B cell (primary cell): ENCODE data around the gene EPHB1. TPM values are rescaled to one million over a fixed set of nuclear protein-coding genes. Genes with fewer than 3 reads are reported as not detected.

ENCODE experiments used
- ATAC-seq: fragments of 200-7000 bp; cut with Tn5 transposase; one replicate; pipeline ENCODE4 v1.10.0; 2021; ENCODE audit warnings: low read depth, mild to moderate bottlenecking, moderate number of reproducible peaks, moderate library complexity
- CTCF ChIA-PET: fragments of 350-600 bp; sonication (Branson Sonifier 250); formaldehyde crosslinking; loops from one replicate; lab custom pipeline; 2021; ENCODE audit warnings: antibody characterized with exemption, inconsistent platforms; lab: Charles Lee
- POLR2A ChIA-PET: fragments of 350-600 bp; sonication (Branson Sonifier 250); formaldehyde crosslinking; loops from one replicate; lab custom pipeline; 2021; ENCODE audit warnings: antibody characterized with exemption; lab: Charles Lee
- DNase-seq: peaks from one replicate; pipeline ENCODE4 v3.0.0; 2013
- H2AFZ ChIP-seq: 2 replicates; pipeline ENCODE4 v1.6.1; 2012; ENCODE audit warnings: mild to moderate bottlenecking, low read depth, low read length; ENCODE audit not compliant: insufficient read depth, poor library complexity, severe bottlenecking
- H3K27ac ChIP-seq, 2 donors: 1 replicate in 1 of 2; 2 replicates in 1 of 2; pipeline ENCODE4 v1.5.1; 2012 to 2013; ENCODE audit warnings: low read length in 2 of 2, mild to moderate bottlenecking in 2 of 2, moderate library complexity in 1 of 2
- H3K27me3 ChIP-seq, 4 experiments: fragments of 200-600 bp in 1 of 4; sonication (generic) in 1 of 4; replicated peaks in 1 of 4; 1 replicate in 2 of 4; 2 replicates in 2 of 4; pipeline versions ENCODE4 v1.6.1 to v1.7.0; 2013 to 2016; ENCODE audit warnings: low read length in 3 of 4, mild to moderate bottlenecking in 2 of 4, mixed read lengths in 1 of 4, moderate library complexity in 1 of 4; ENCODE audit not compliant: insufficient read depth in 4 of 4, control insufficient read depth in 3 of 4; ENCODE audit errors: control extremely low read depth in 1 of 4
- H3K36me3 ChIP-seq, 2 experiments: replicated peaks in 1 of 2; 1 replicate in 1 of 2; 2 replicates in 1 of 2; pipeline versions ENCODE4 v1.6.1 to v1.7.1; 2013; ENCODE audit warnings: low read length in 1 of 2; ENCODE audit not compliant: insufficient read depth in 2 of 2, control insufficient read depth in 1 of 2; ENCODE audit errors: control extremely low read depth in 1 of 2, extremely low read depth in 1 of 2
- H3K4me1 ChIP-seq, 2 donors: fragments of 200-600 bp in 1 of 2; sonication (generic) in 1 of 2; 1 replicate in 1 of 2; 2 replicates in 1 of 2; pipeline versions ENCODE4 v1.5.1 to v1.6.1; 2013 to 2017; ENCODE audit warnings: low read length in 2 of 2; ENCODE audit not compliant: control insufficient read depth in 2 of 2, insufficient read depth in 2 of 2
- H3K4me2 ChIP-seq: replicated peaks from 2 replicates; pipeline ENCODE3; 2012; ENCODE audit warnings: mild to moderate bottlenecking, low read depth, low read length; ENCODE audit not compliant: poor library complexity, severe bottlenecking
- H3K4me3 ChIP-seq, 5 experiments: fragments of 200-600 bp in 1 of 5; sonication (generic) in 1 of 5; 1 replicate in 3 of 5; 2 replicates in 2 of 5; pipeline versions ENCODE4 v1.5.1 to v1.7.0; 2011 to 2016; ENCODE audit warnings: low read length in 4 of 5, mild to moderate bottlenecking in 4 of 5, low read depth in 2 of 5, control low read depth in 1 of 5, moderate library complexity in 1 of 5; ENCODE audit not compliant: insufficient read depth in 1 of 5; ENCODE audit errors: control extremely low read depth in 1 of 5, extremely low read depth in 1 of 5
- H3K79me2 ChIP-seq: fragments of 200-600 bp; sonication (generic); one replicate; pipeline ENCODE4 v1.6.0; 2016; ENCODE audit warnings: low read length; ENCODE audit not compliant: control insufficient read depth, insufficient read depth
- H3K9ac ChIP-seq: fragments of 200-600 bp; sonication (generic); 2 replicates; pipeline ENCODE4 v1.6.1; 2017; ENCODE audit warnings: mild to moderate bottlenecking, low read length, moderate library complexity
- H3K9me3 ChIP-seq, 3 donors: one replicate each; pipeline versions ENCODE4 v1.6.1 to v1.7.1; 2013; ENCODE audit warnings: low read length in 2 of 3; ENCODE audit not compliant: control insufficient read depth in 2 of 3, insufficient read depth in 1 of 3; ENCODE audit errors: control extremely low read depth in 1 of 3
- H4K20me1 ChIP-seq: 2 replicates; pipeline ENCODE4 v1.6.0; 2012; ENCODE audit warnings: mild to moderate bottlenecking, low read length; ENCODE audit not compliant: insufficient read depth, control insufficient read depth, poor library complexity, severe bottlenecking
- H3K27ac Mint-ChIP-seq: one replicate; pipeline ENCODE4 v1.8.0; 2021; ENCODE audit warnings: mixed read lengths
- H3K27me3 Mint-ChIP-seq: one replicate; pipeline ENCODE4 v1.8.0; 2021; ENCODE audit warnings: mixed read lengths
- H3K4me1 Mint-ChIP-seq: one replicate; pipeline ENCODE4 v1.8.0; 2021; ENCODE audit warnings: mixed read lengths
- H3K4me3 Mint-ChIP-seq: one replicate; pipeline ENCODE4 v1.8.0; 2021; ENCODE audit warnings: mixed read lengths
- H3K9me3 Mint-ChIP-seq: one replicate; pipeline ENCODE4 v1.8.0; 2022; ENCODE audit warnings: mixed read lengths; ENCODE audit not compliant: insufficient read depth
- EZH2 ChIP-seq: IDR thresholded peaks from 2 replicates; pipeline ENCODE4 v1.6.1; 2012; ENCODE audit warnings: borderline replicate concordance, low read depth, mild to moderate bottlenecking, moderate library complexity, low read length; ENCODE audit not compliant: insufficient read depth, poor library complexity, severe bottlenecking
- WGBS: methylation state at CpG from one replicate; pipeline ENCODE4 v1.1.5; 2013; ENCODE audit warnings: missing lambda C conversion rate; ENCODE audit not compliant: insufficient coverage; 5-methylcytosine and 5-hydroxymethylcytosine counted together
- intact Hi-C: fragments of 100-400 bp; cut with micrococcal nuclease; formaldehyde crosslinking; loops from one replicate; pipeline ENCODE4 v1.10.0; 2022
- polyA plus RNA-seq: library from polyadenylated mRNA; depleted of rRNA; stranded (reverse); fragments of >200 nt; gene quantifications from 2 replicates; pipeline ENCODE4 v1.2.3, GENCODE V29; 2012
- total RNA-seq, 2 donors: library from RNA; stranded (reverse); fragments of 120-200 nt in 1 of 2; gene quantifications; 1 replicate in 1 of 2; 2 replicates in 1 of 2; pipeline versions ENCODE4 v1.2.3 to v1.2.4, GENCODE V29; 2013 to 2022
- TF ChIP-seq, protein P1 (sequence below): fragments of 200-600 bp; IDR thresholded peaks from one replicate; pipeline ENCODE4 v1.8.0; 2022; ENCODE audit warnings: antibody characterized with exemption, mild to moderate bottlenecking

Gene EPHB1
- total and polyA plus RNA-seq, 2 donors (not counting 1 experiment from before 2014, with no cell fraction given): 0.01 TPM; not detected in 1

GRCh38 chr3:134801204-134801958 is 6.3 kb downstream of the EPHB1 start:
- DNase-seq: no peak
- H3K4me1 Mint-ChIP-seq: peaks cover 3% of the 10 kb centered on the region

GRCh38 chr3:134802428-134803050 is 7.5 kb downstream of the EPHB1 start:
- H3K79me2 ChIP-seq: no peaks in the 10 kb centered on the region

More at GRCh38 chr3:134801204-134801958, 6.3 kb downstream of the EPHB1 start:
- Histone ChIP-seq H3K4me3 (no peak overlapping the region), H3K4me2 (no peak overlapping the region), H3K27ac (no peak overlapping the region), H3K36me3 (no peaks in the 10 kb centered on the region), H3K27me3 (peaks cover 0 to 31% (median 2%) of the 10 kb centered on the region in 4 experiments), H3K79me2 (no peaks in the 10 kb centered on the region), H4K20me1 (no peaks in the 10 kb centered on the region), H3K9ac (no peak overlapping the region), H3K9me3 (no peaks in the 10 kb centered on the region), H3K4me1 (no peaks in the 10 kb centered on the region), H2AFZ (no peak overlapping the region)
- ChIA-PET POLR2A (no interaction called here), CTCF (no interaction called here)
- Mint-ChIP-seq H3K27me3 (peaks cover 33% of the 10 kb centered on the region), H3K4me3 (no peak overlapping the region), H3K27ac (no peak overlapping the region), H3K9me3 (no peaks in the 10 kb centered on the region)
- intact Hi-C loops: no loop called here
- no peak for ATAC-seq
- WGBS: 95% methylated on average over 5 of the region's 6 CpGs
- TF ChIP-seq EZH2: no peak
- TF ChIP-seq, protein P1, sequence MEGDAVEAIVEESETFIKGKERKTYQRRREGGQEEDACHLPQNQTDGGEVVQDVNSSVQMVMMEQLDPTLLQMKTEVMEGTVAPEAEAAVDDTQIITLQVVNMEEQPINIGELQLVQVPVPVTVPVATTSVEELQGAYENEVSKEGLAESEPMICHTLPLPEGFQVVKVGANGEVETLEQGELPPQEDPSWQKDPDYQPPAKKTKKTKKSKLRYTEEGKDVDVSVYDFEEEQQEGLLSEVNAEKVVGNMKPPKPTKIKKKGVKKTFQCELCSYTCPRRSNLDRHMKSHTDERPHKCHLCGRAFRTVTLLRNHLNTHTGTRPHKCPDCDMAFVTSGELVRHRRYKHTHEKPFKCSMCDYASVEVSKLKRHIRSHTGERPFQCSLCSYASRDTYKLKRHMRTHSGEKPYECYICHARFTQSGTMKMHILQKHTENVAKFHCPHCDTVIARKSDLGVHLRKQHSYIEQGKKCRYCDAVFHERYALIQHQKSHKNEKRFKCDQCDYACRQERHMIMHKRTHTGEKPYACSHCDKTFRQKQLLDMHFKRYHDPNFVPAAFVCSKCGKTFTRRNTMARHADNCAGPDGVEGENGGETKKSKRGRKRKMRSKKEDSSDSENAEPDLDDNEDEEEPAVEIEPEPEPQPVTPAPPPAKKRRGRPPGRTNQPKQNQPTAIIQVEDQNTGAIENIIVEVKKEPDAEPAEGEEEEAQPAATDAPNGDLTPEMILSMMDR: no peak

More at GRCh38 chr3:134802428-134803050, 7.5 kb downstream of the EPHB1 start:
- Histone ChIP-seq H3K27me3 (peaks cover 0 to 19% (median 0%) of the 10 kb centered on the region in 4 experiments), H3K4me1 (no peaks in the 10 kb centered on the region), H3K36me3 (no peaks in the 10 kb centered on the region), H3K4me3 (no peak overlapping the region), H3K4me2 (no peak overlapping the region), H3K9ac (no peak overlapping the region), H4K20me1 (no peaks in the 10 kb centered on the region), H2AFZ (no peak overlapping the region), H3K27ac (no peak overlapping the region), H3K9me3 (no peaks in the 10 kb centered on the region)
- no peak overlapping the region for H3K4me3 Mint-ChIP-seq
- DNase-seq (no peak), ATAC-seq (no peak)
- ChIA-PET POLR2A (no interaction called here), CTCF (no interaction called here)
- 0% methylated on average over 1 of the region's 2 CpGs for WGBS
- H3K4me1 Mint-ChIP-seq: no peaks in the 10 kb centered on the region
- no peaks in the 10 kb centered on the region for H3K9me3 Mint-ChIP-seq
- H3K27ac Mint-ChIP-seq: no peak overlapping the region
- TF ChIP-seq EZH2: no peak
- TF ChIP-seq, protein P1: no peak
- intact Hi-C loops: no loop called here
- H3K27me3 Mint-ChIP-seq: peaks cover 25% of the 10 kb centered on the region
